ENCODE results near the gene GLOD4.

Gene GLOD4

GRCh38 chr17:718075-718474, 64.0 kb downstream of the GLOD4 start:
- TF ChIP-seq, protein P1, sequence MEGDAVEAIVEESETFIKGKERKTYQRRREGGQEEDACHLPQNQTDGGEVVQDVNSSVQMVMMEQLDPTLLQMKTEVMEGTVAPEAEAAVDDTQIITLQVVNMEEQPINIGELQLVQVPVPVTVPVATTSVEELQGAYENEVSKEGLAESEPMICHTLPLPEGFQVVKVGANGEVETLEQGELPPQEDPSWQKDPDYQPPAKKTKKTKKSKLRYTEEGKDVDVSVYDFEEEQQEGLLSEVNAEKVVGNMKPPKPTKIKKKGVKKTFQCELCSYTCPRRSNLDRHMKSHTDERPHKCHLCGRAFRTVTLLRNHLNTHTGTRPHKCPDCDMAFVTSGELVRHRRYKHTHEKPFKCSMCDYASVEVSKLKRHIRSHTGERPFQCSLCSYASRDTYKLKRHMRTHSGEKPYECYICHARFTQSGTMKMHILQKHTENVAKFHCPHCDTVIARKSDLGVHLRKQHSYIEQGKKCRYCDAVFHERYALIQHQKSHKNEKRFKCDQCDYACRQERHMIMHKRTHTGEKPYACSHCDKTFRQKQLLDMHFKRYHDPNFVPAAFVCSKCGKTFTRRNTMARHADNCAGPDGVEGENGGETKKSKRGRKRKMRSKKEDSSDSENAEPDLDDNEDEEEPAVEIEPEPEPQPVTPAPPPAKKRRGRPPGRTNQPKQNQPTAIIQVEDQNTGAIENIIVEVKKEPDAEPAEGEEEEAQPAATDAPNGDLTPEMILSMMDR (IDR thresholded peaks at IDR 0.05; ENCODE audit: control insufficient read depth, insufficient read depth, low read depth, low read length, missing control alignments) = no peak
- no peak for DNase-seq (ENCODE audit: low read depth)
- no peak overlapping the region for H3K4me3 ChIP-seq (ENCODE audit: control insufficient read depth, low read depth, low read length)

All from AG09309 (cell line).